H1 (cell line): Measurements from ENCODE around the gene NANP. TPM values are rescaled to one million over a fixed set of nuclear protein-coding genes. Genes with fewer than 3 reads are reported as not detected.
A peak's percentile ranks its signal among the peaks of the same experiment; 100 is the strongest.

ENCODE experiments used
- CTCF ChIA-PET: fragments of 300-600 bp; sonication (Branson Sonifier 250); formaldehyde crosslinking; loops from one replicate; lab custom pipeline; 2021; ENCODE audit not compliant: partially characterized antibody; lab: Charles Lee
- POLR2A ChIA-PET: fragments of 300-600 bp; sonication (Branson Sonifier 250); formaldehyde crosslinking; loops from one replicate; lab custom pipeline; 2021; ENCODE audit warnings: inconsistent platforms; ENCODE audit not compliant: partially characterized antibody; lab: Charles Lee
- DNase-seq, 2 experiments: peaks; one replicate each; pipeline versions ENCODE4 v3.0.0 to v3.0.0-alpha.2; 2010 to 2022; ENCODE audit warnings: low spot score in 2 of 2, low read depth in 1 of 2, mixed read lengths in 1 of 2
- FAIRE-seq: peaks from 2 replicates; lab custom pipeline; 2011; peaks lifted over from hg19 to GRCh38; lab: Jason Lieb, UNC
- H2AFZ ChIP-seq: 2 replicates; pipeline ENCODE4 v1.8.1; 2012; ENCODE audit warnings: low read length, inconsistent platforms
- H2AK5ac ChIP-seq: 2 replicates; pipeline ENCODE4 v1.6.1; 2013; ENCODE audit warnings: low read depth, low read length
- H2BK120ac ChIP-seq: replicated peaks from 2 replicates; pipeline ENCODE3; 2013; ENCODE audit warnings: low read depth, low read length, inconsistent platforms
- H2BK12ac ChIP-seq: 2 replicates; pipeline ENCODE4 v1.6.1; 2013; ENCODE audit warnings: low read depth, low read length
- H2BK15ac ChIP-seq: 2 replicates; pipeline ENCODE4 v1.6.1; 2013; ENCODE audit warnings: low read length
- H2BK20ac ChIP-seq: 2 replicates; pipeline ENCODE4 v1.6.1; 2013; ENCODE audit warnings: low read length
- H2BK5ac ChIP-seq: 2 replicates; pipeline ENCODE4 v1.6.1; 2013; ENCODE audit warnings: low read depth, low read length
- H3K14ac ChIP-seq: 2 replicates; pipeline ENCODE4 v1.6.1; 2013; ENCODE audit warnings: inconsistent platforms; ENCODE audit not compliant: insufficient read length
- H3K18ac ChIP-seq: 2 replicates; pipeline ENCODE4 v1.6.1; 2013; ENCODE audit warnings: low read length; ENCODE audit errors: extremely low read depth
- H3K23ac ChIP-seq: 2 replicates; pipeline ENCODE4 v1.6.1; 2013; ENCODE audit warnings: inconsistent platforms; ENCODE audit not compliant: insufficient read length
- H3K23me2 ChIP-seq: 2 replicates; pipeline ENCODE4 v1.6.1; 2013; ENCODE audit warnings: low read depth, low read length
- H3K27ac ChIP-seq: 2 replicates; pipeline ENCODE4 v1.6.1; 2011; ENCODE audit warnings: low read depth, low read length, inconsistent platforms
- H3K27me3 ChIP-seq, 4 experiments: replicated peaks in 1 of 4; 1 replicate in 1 of 4; 2 replicates in 3 of 4; pipeline versions ENCODE4 v1.6.1 to v1.8.1; 2011 to 2013; ENCODE audit warnings: low read length in 3 of 4, mild to moderate bottlenecking in 3 of 4, inconsistent platforms in 2 of 4, mixed read lengths in 2 of 4, moderate library complexity in 1 of 4; ENCODE audit not compliant: control insufficient read depth in 3 of 4, insufficient read depth in 3 of 4; ENCODE audit errors: extremely low read depth in 1 of 4
- H3K36me3 ChIP-seq, 4 experiments: 2 replicates each; pipeline versions ENCODE4 v1.6.1 to v1.8.1; 2011 to 2013; ENCODE audit warnings: mild to moderate bottlenecking in 4 of 4, low read length in 3 of 4, moderate library complexity in 2 of 4, control low read depth in 1 of 4, inconsistent platforms in 1 of 4; ENCODE audit not compliant: insufficient read depth in 4 of 4, control insufficient read depth in 2 of 4
- H3K4ac ChIP-seq: replicated peaks from 2 replicates; pipeline ENCODE3; 2013; ENCODE audit warnings: low read length, low read depth, mixed read lengths, inconsistent platforms; ENCODE audit not compliant: insufficient read length
- H3K4me1 ChIP-seq, 4 experiments: replicated peaks in 1 of 4; 1 replicate in 1 of 4; 2 replicates in 3 of 4; pipeline versions ENCODE4 v1.6.1 to v1.8.1; 2011 to 2013; ENCODE audit warnings: low read length in 3 of 4, inconsistent platforms in 2 of 4, mixed read lengths in 1 of 4; ENCODE audit not compliant: insufficient read depth in 4 of 4, control insufficient read depth in 3 of 4
- H3K4me2 ChIP-seq, 2 experiments: 2 replicates each; pipeline versions ENCODE4 v1.6.1 to v1.8.1; 2011 to 2013; ENCODE audit warnings: low read depth in 2 of 2, low read length in 2 of 2, control low read depth in 1 of 2, inconsistent platforms in 1 of 2, mild to moderate bottlenecking in 1 of 2; ENCODE audit not compliant: insufficient read depth in 1 of 2
- H3K4me3 ChIP-seq, 4 experiments: fragments of 200-600, 300-600 bp in 1 of 4; sonication (generic), shearing (Covaris generic), sonication (Bioruptor Twin) in 1 of 4; 2 replicates each; pipeline versions ENCODE4 v1.5.1 to v1.8.1; 2011 to 2016; ENCODE audit warnings: low read length in 4 of 4, low read depth in 3 of 4, control low read depth in 2 of 4, inconsistent platforms in 2 of 4, mild to moderate bottlenecking in 2 of 4, mixed read lengths in 1 of 4, moderate library complexity in 1 of 4; ENCODE audit not compliant: insufficient read depth in 2 of 4; ENCODE audit errors: extremely low read depth in 1 of 4
- H3K56ac ChIP-seq: replicated peaks from 2 replicates; pipeline ENCODE3; 2013; ENCODE audit warnings: low read depth, mild to moderate bottlenecking, mixed read lengths, low read length, inconsistent platforms; ENCODE audit not compliant: insufficient read length
- H3K79me1 ChIP-seq: 2 replicates; pipeline ENCODE4 v1.6.1; 2013; ENCODE audit warnings: low read depth, low read length, control low read depth
- H3K79me2 ChIP-seq, 2 experiments: 2 replicates each; pipeline versions ENCODE4 v1.6.1 to v1.8.1; 2012 to 2013; ENCODE audit warnings: low read length in 2 of 2, mild to moderate bottlenecking in 2 of 2, inconsistent platforms in 1 of 2; ENCODE audit not compliant: insufficient read depth in 2 of 2, control insufficient read depth in 1 of 2
- H3K9ac ChIP-seq, 4 experiments: replicated peaks in 1 of 4; 1 replicate in 1 of 4; 2 replicates in 3 of 4; pipeline versions ENCODE4 v1.6.1 to v1.8.1; 2011 to 2013; ENCODE audit warnings: low read depth in 3 of 4, low read length in 3 of 4, control low read depth in 2 of 4, mild to moderate bottlenecking in 2 of 4, moderate library complexity in 2 of 4, inconsistent platforms in 1 of 4; ENCODE audit errors: extremely low read depth in 1 of 4
- H3K9me3 ChIP-seq, 2 experiments: 2 replicates each; pipeline versions ENCODE4 v1.6.1 to v1.8.1; 2012 to 2013; ENCODE audit warnings: mild to moderate bottlenecking in 2 of 2, moderate library complexity in 2 of 2, control low read depth in 1 of 2, inconsistent platforms in 1 of 2, low read depth in 1 of 2, low read length in 1 of 2, mixed read lengths in 1 of 2; ENCODE audit not compliant: insufficient read depth in 2 of 2
- H4K20me1 ChIP-seq, 2 experiments: replicated peaks in 1 of 2; 2 replicates each; pipeline versions ENCODE3 to v1.8.1; 2011 to 2013; ENCODE audit warnings: inconsistent platforms in 2 of 2, low read length in 2 of 2, mild to moderate bottlenecking in 1 of 2; ENCODE audit not compliant: insufficient read depth in 2 of 2, control insufficient read depth in 1 of 2
- H4K5ac ChIP-seq: 2 replicates; pipeline ENCODE4 v1.6.1; 2013; ENCODE audit warnings: low read length, low read depth, mixed read lengths, inconsistent platforms; ENCODE audit not compliant: insufficient read length
- H4K8ac ChIP-seq: 2 replicates; pipeline ENCODE4 v1.8.0; 2013; ENCODE audit warnings: mild to moderate bottlenecking, moderate library complexity, low read length, inconsistent platforms; ENCODE audit not compliant: insufficient read depth; ENCODE audit errors: extremely low read depth
- H4K91ac ChIP-seq: replicated peaks from 2 replicates; pipeline ENCODE3; 2013; ENCODE audit warnings: low read length, mixed read lengths, inconsistent platforms; ENCODE audit not compliant: insufficient read length
- BCL11A ChIP-seq, 2 experiments: IDR thresholded peaks; one replicate each; pipeline ENCODE4 v1.6.1; 2011; ENCODE audit warnings: low read depth in 2 of 2, low read length in 2 of 2, mild to moderate bottlenecking in 2 of 2
- CHD2 ChIP-seq: IDR thresholded peaks from 2 replicates; pipeline ENCODE4 v1.6.1; 2012; ENCODE audit warnings: low read length, improper control_type of control experiment
- JUND ChIP-seq: IDR thresholded peaks from 2 replicates; pipeline ENCODE4 v1.6.1; 2011; ENCODE audit warnings: mild to moderate bottlenecking, improper control_type of control experiment, low read length
- NRF1 ChIP-seq: IDR thresholded peaks from 2 replicates; pipeline ENCODE4 v1.6.1; 2011; ENCODE audit warnings: mild to moderate bottlenecking, low read depth, low read length, improper control_type of control experiment
- SUZ12 ChIP-seq: fragments of 200-600 bp; sonication (generic); IDR thresholded peaks from 2 replicates; pipeline ENCODE4 v1.6.1; 2012; ENCODE audit warnings: mild to moderate bottlenecking, inconsistent platforms, low read length, moderate library complexity, mixed read lengths
- WGBS, 2 experiments: shearing (Covaris generic) in 1 of 2; methylation state at CpG; one replicate each; pipeline versions ENCODE4 v1.1.6 to v1.1.7; 2013 to 2015; ENCODE audit warnings: low lambda C conversion rate in 2 of 2, mixed read lengths in 2 of 2, inconsistent platforms in 1 of 2, low coverage in 1 of 2, missing lambda C conversion rate in 1 of 2; ENCODE audit not compliant: insufficient replicate concordance in 2 of 2, insufficient coverage in 1 of 2, insufficient read length in 1 of 2; ENCODE audit errors: extremely low coverage in 1 of 2, missing lambda C conversion rate in 1 of 2; 5-methylcytosine and 5-hydroxymethylcytosine counted together
- polyA plus RNA-seq, 7 experiments: library from polyadenylated mRNA; depleted of rRNA in 3 of 7; stranded (reverse) in 5 of 7; unstranded in 2 of 7; fragments of >200 nt in 5 of 7; fragments of 200-250 nt in 2 of 7; gene quantifications; 1 replicate in 5 of 7; 2 replicates in 1 of 7; 4 replicates in 1 of 7; pipeline versions ENCODE4 v1.2.1 to v1.2.3, GENCODE V29; 2011 to 2013; ENCODE audit warnings: missing spikeins in 2 of 7, mixed read lengths in 2 of 7
- total RNA-seq: library from RNA; stranded (reverse); fragmentation: NEBNext Ultra II Directional; extraction: Animal tissue kit (Norgen Biotek cat#: 25700); gene quantifications from 2 replicates; pipeline ENCODE4 v1.2.1, GENCODE V29; 2021

NANP gene
- total and polyA plus RNA-seq, 2 of the 8 experiments (the other 6 are each of a cell fraction or from before 2014, with no cell fraction given), result 3.8 to 6.2 TPM

GRCh38 chr20:25622450-25623224 lies 1.2 kb downstream of the NANP start:
- FAIRE-seq, result no peak
- CTCF ChIA-PET, result interaction anchor here (0.8 to 1.1 kb wide), 3 partner anchors 10 to 153 kb away, joined by 3 to 5 read pairs (median 4); no protein-coding TSS in a partner anchor
- POLR2A ChIA-PET, result interaction anchor here (0.7 to 1.2 kb wide), 6 partner anchors 9 to 91 kb away, joined by 3 to 5 read pairs (median 3); no protein-coding TSS in a partner anchor
- H3K27me3 ChIP-seq, result peaks cover 0 to 15% (median 4%) of the 10 kb centered on the region in 4 experiments; a peak in 5 of 7 replicates
- peaks cover 0 to 12% (median 5%) of the 10 kb centered on the region in 4 experiments for H3K4me1 ChIP-seq
- H3K23me2 ChIP-seq, result peaks cover 15% of the 10 kb centered on the region; the same call in 1 of the 2 replicates
- peak overlapping the region; percentile 71 to 94 for H3K4me2 ChIP-seq
- H4K91ac ChIP-seq, result no peak overlapping the region
- H3K56ac ChIP-seq, result no peak overlapping the region
- TF ChIP-seq JUND, result no peak
- no peak for TF ChIP-seq SUZ12
- no peak for TF ChIP-seq BCL11A (IDR thresholded peaks at IDR 0.05; ENCODE audit: low read depth in 2 of 2, low read length in 2 of 2)
- TF ChIP-seq NRF1, result no peak
- no peak for TF ChIP-seq CHD2
- no peak overlapping the region for H4K8ac ChIP-seq
- H4K5ac ChIP-seq, result no peak overlapping the region
- H2BK120ac ChIP-seq, result no peak overlapping the region
- H4K20me1 ChIP-seq, result peaks cover 0 to 4% of the 10 kb centered on the region in 2 experiments
- no peak overlapping the region for H2BK20ac ChIP-seq
- H3K4me3 ChIP-seq, result peak overlapping the region; percentile 52 to 76 (median 59)
- H3K23ac ChIP-seq, result no peak overlapping the region
- 0 out of 2 replicates have a peak overlapping the region, but pooled peaks have one; percentile 28 for H2BK12ac ChIP-seq
- no peak overlapping the region for H3K27ac ChIP-seq
- H3K79me1 ChIP-seq, result peaks cover 2% of the 10 kb centered on the region; the same call in 1 of the 2 replicates
- H2AK5ac ChIP-seq, result no peak overlapping the region
- no peaks in the 10 kb centered on the region for H3K9me3 ChIP-seq
- H3K4ac ChIP-seq, result no peak overlapping the region
- WGBS, 2 experiments, result 46% methylated on average over 17 of the region's 17 CpGs; no CpG with 5 or more reads in 1 of the 2 experiments
- H3K18ac ChIP-seq, result peak overlapping the region; percentile 51; the same call in 1 of the 2 replicates
- H3K36me3 ChIP-seq, result no peaks in the 10 kb centered on the region
- H2BK15ac ChIP-seq, result no peak overlapping the region
- H3K79me2 ChIP-seq, result 0 out of 4 replicates have a peak, but pooled peaks cover 0 to 3% of the 10 kb centered on the region in 2 experiments
- no peak for DNase-seq
- no peak overlapping the region for H2BK5ac ChIP-seq
- peak overlapping the region; percentile 20; the same call in 1 of the 2 replicates for H2AFZ ChIP-seq
- H3K14ac ChIP-seq, result no peak overlapping the region
- H3K9ac ChIP-seq, result peak overlapping the region in 2 of 4 experiments; percentile 58 to 85; a peak in 2 of 7 replicates
